SK-N-SH (cell line): ENCODE measurements around the gene EFHB. TPM values are rescaled to one million over a fixed set of nuclear protein-coding genes. Genes with fewer than 3 reads are reported as not detected.
"Not testable (repeated sequence)": the region's sequence is repeated elsewhere in the genome, so short reads cannot be mapped to it uniquely, and the experiment has no call there.

Experiments
- CTCF ChIA-PET: fragments of 300-600, 350-600 bp; formaldehyde crosslinking; extraction: SDS; loops from one replicate; lab custom pipeline; 2021; lab: Yijun Ruan, JAX
- POLR2A ChIA-PET: fragments of 350-600 bp; sonication (Branson Sonifier 250); formaldehyde crosslinking; extraction: SDS; loops from one replicate; lab custom pipeline; 2020; ENCODE audit warnings: antibody characterized with exemption, inconsistent platforms; lab: Yijun Ruan, JAX
- DNase-seq: peaks from one replicate; pipeline ENCODE4 v3.0.0; 2012
- H2AFZ ChIP-seq: fragments of 200-600 bp; sonication (generic); 2 replicates; pipeline ENCODE4 v1.8.1; 2016; ENCODE audit warnings: antibody characterized with exemption, mild to moderate bottlenecking, low read depth
- H3F3A ChIP-seq: fragments of 200-600 bp; sonication (generic); replicated peaks from 2 replicates; pipeline ENCODE3; 2016; ENCODE audit warnings: antibody characterized with exemption, mild to moderate bottlenecking; ENCODE audit not compliant: insufficient read depth
- H3K27ac ChIP-seq, 2 experiments: fragments of 200-500 bp in 1 of 2; fragments of 200-600 bp in 1 of 2; sonication (Bioruptor generic) in 1 of 2; sonication (generic), shearing (Covaris generic) in 1 of 2; 2 replicates each; pipeline versions ENCODE4 v1.5.1 to v1.6.1; 2014 to 2016; ENCODE audit warnings: low read depth in 2 of 2, inconsistent platforms in 1 of 2, low read length in 1 of 2, mild to moderate bottlenecking in 1 of 2, mixed read lengths in 1 of 2
- H3K27me3 ChIP-seq: fragments of 200-600 bp; sonication (generic), shearing (Covaris generic); 2 replicates; pipeline ENCODE4 v1.6.1; 2016; ENCODE audit warnings: mixed run types; ENCODE audit not compliant: insufficient read depth
- H3K36me3 ChIP-seq, 2 experiments: fragments of 200-500 bp in 1 of 2; fragments of 200-600 bp in 1 of 2; sonication (Bioruptor generic) in 1 of 2; sonication (generic) in 1 of 2; replicated peaks in 1 of 2; 2 replicates each; pipeline versions ENCODE3 to v1.5.1; 2014 to 2016; ENCODE audit warnings: low read length in 1 of 2, mild to moderate bottlenecking in 1 of 2; ENCODE audit not compliant: insufficient read depth in 2 of 2, control insufficient read depth in 1 of 2
- H3K4me1 ChIP-seq, 2 experiments: fragments of 200-500 bp in 1 of 2; fragments of 200-600 bp in 1 of 2; sonication (Bioruptor generic) in 1 of 2; sonication (generic), shearing (Covaris generic) in 1 of 2; 2 replicates each; pipeline versions ENCODE4 v1.5.1 to v1.6.1; 2014 to 2016; ENCODE audit warnings: low read depth in 1 of 2, low read length in 1 of 2, mixed run types in 1 of 2; ENCODE audit not compliant: insufficient read depth in 2 of 2, control insufficient read depth in 1 of 2
- H3K4me2 ChIP-seq: fragments of 200-600 bp; sonication (generic), shearing (Covaris generic); 2 replicates; pipeline ENCODE4 v1.6.1; 2017; ENCODE audit warnings: mixed run types
- H3K4me3 ChIP-seq, 2 experiments: fragments of 200-500 bp in 1 of 2; fragments of 200-600 bp in 1 of 2; sonication (Bioruptor generic) in 1 of 2; sonication (generic), shearing (Covaris generic) in 1 of 2; 2 replicates each; pipeline versions ENCODE4 v1.5.1 to v1.8.1; 2014 to 2016; ENCODE audit warnings: low read depth in 2 of 2, inconsistent platforms in 1 of 2, low read length in 1 of 2, mild to moderate bottlenecking in 1 of 2, mixed read lengths in 1 of 2, moderate library complexity in 1 of 2
- H3K79me2 ChIP-seq: fragments of 200-600 bp; sonication (generic); 2 replicates; pipeline ENCODE4 v1.8.1; 2017; ENCODE audit warnings: mild to moderate bottlenecking; ENCODE audit not compliant: insufficient read depth
- H3K9ac ChIP-seq: fragments of 200-600 bp; sonication (generic); 2 replicates; pipeline ENCODE4 v1.6.1; 2017; ENCODE audit warnings: mixed run types
- H3K9me2 ChIP-seq: fragments of 200-600 bp; sonication (generic); 2 replicates; pipeline ENCODE4 v1.6.1; 2017; ENCODE audit warnings: mixed run types
- H3K9me3 ChIP-seq: fragments of 200-600 bp; sonication (generic); 2 replicates; pipeline ENCODE4 v1.6.1; 2017; ENCODE audit warnings: mixed run types, mild to moderate bottlenecking, moderate library complexity
- H4K20me1 ChIP-seq: fragments of 200-600 bp; sonication (generic); 2 replicates; pipeline ENCODE4 v1.6.1; 2017; ENCODE audit warnings: mild to moderate bottlenecking, mixed run types; ENCODE audit not compliant: insufficient read depth
- WGBS: methylation state at CpG from one replicate; pipeline ENCODE4 v1.1.6; 2017; ENCODE audit warnings: low lambda C conversion rate; 5-methylcytosine and 5-hydroxymethylcytosine counted together
- polyA plus RNA-seq, 3 experiments: library from polyadenylated mRNA; depleted of rRNA; stranded (reverse); fragments of >200 nt; gene quantifications; 2 replicates each; pipeline ENCODE4 v1.2.3, GENCODE V29; 2012

The EFHB gene
- polyA plus RNA-seq, 1 of the 3 experiments (the other 2 are of a cell fraction) = 0.58 TPM

GRCh38 chr3:19846609-19847008, 87.4 kb downstream of the EFHB start:
- 9% methylated on average over 7 of the region's 7 CpGs for WGBS

More at GRCh38 chr3:19846609-19847008, 87.4 kb downstream of the EFHB start:
- H2AFZ ChIP-seq, H3K79me2 ChIP-seq, H3K27me3 ChIP-seq, H3K4me2 ChIP-seq, H3K4me1 ChIP-seq, H3K9me3 ChIP-seq, H3K9me2 ChIP-seq, H3F3A ChIP-seq, H3K4me3 ChIP-seq, H3K36me3 ChIP-seq, H3K9ac ChIP-seq, H3K27ac ChIP-seq, DNase-seq, POLR2A ChIA-PET, H4K20me1 ChIP-seq: not testable (repeated sequence)
- CTCF ChIA-PET = interaction anchor here (0.8 to 1.0 kb wide), 2 partner anchors 11 to 782 kb away, joined by 3 to 4 read pairs; no protein-coding TSS in a partner anchor

Other genes starting within 250 kb of the EFHB start
- 26.9 and 31.0 TPM in 2 replicates for gene RAB5A, start 12.9 kb upstream of the EFHB start, polyA plus RNA-seq (2012; rRNA removed)
- gene PP2D1, start 78.0 kb upstream of the EFHB start, polyA plus RNA-seq (2012; rRNA removed) = not detected in 2 replicates
- 2.1 and 2.8 TPM in 2 replicates for gene KAT2B, start 106.2 kb upstream of the EFHB start, polyA plus RNA-seq (2012; rRNA removed)